Hepatocyte (in vitro differentiated cells): Measurements from ENCODE around the gene NOP14.
"Not testable (repeated sequence)": the region's sequence is repeated elsewhere in the genome, so short reads cannot be mapped to it uniquely, and the experiment has no call there.

Source experiments
- EZH2 ChIP-seq: fragments of 200-600 bp; sonication (generic); IDR thresholded peaks from 2 replicates; pipeline ENCODE4 v1.6.1; 2016; ENCODE audit warnings: antibody characterized with exemption, mild to moderate bottlenecking, borderline replicate concordance
- TF ChIP-seq, protein P1 (sequence below): fragments of 200-600 bp; sonication (generic); IDR thresholded peaks from 2 replicates; pipeline ENCODE4 v1.5.1; 2016; ENCODE audit warnings: antibody characterized with exemption, mild to moderate bottlenecking; ENCODE audit not compliant: poor library complexity

DNA sequence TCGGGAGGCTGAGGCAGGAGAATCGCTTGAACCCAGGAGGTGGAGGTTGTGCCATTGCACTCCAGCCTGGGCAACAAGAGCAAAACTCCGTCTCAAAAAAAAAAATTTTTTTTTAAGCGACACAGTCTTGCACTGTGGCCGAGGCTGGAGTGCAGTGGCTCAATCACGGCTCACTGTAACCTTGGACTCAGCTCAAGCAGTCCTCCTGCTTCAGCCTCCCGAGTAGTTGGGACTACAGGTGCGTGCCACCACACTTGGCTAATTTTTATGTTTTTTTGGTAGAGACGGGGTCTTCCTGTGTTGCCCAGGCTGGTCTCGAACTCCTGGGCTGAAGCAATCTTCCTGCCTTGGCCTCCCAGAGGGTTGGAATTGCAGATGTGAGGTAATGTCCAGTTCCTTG, 24.8 kb downstream of the NOP14 start:
- TF ChIP-seq, protein P1, sequence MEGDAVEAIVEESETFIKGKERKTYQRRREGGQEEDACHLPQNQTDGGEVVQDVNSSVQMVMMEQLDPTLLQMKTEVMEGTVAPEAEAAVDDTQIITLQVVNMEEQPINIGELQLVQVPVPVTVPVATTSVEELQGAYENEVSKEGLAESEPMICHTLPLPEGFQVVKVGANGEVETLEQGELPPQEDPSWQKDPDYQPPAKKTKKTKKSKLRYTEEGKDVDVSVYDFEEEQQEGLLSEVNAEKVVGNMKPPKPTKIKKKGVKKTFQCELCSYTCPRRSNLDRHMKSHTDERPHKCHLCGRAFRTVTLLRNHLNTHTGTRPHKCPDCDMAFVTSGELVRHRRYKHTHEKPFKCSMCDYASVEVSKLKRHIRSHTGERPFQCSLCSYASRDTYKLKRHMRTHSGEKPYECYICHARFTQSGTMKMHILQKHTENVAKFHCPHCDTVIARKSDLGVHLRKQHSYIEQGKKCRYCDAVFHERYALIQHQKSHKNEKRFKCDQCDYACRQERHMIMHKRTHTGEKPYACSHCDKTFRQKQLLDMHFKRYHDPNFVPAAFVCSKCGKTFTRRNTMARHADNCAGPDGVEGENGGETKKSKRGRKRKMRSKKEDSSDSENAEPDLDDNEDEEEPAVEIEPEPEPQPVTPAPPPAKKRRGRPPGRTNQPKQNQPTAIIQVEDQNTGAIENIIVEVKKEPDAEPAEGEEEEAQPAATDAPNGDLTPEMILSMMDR, result not testable (repeated sequence)
- TF ChIP-seq EZH2, result not testable (repeated sequence)
